Panc1 (cell line): ENCODE data around the gene E2F2. TPM values are rescaled to one million over a fixed set of nuclear protein-coding genes. Genes with fewer than 3 reads are reported as not detected.

Experiments
- ATAC-seq: fragments of 200-7000 bp; cut with Tn5 transposase; 2 replicates; pipeline ENCODE4 v1.9.1; 2020; ENCODE audit warnings: mild to moderate bottlenecking, moderate library complexity
- BruUV-seq: library from RNA; stranded (reverse); fragments of 400-500 nt; replicated peaks from 2 replicates; lab custom pipeline; 2021; lab: Mats Ljungman, UMichigan
- CTCF ChIA-PET: fragments of 300-600 bp; sonication (Branson Sonifier 250); formaldehyde crosslinking; loops from one replicate; lab custom pipeline; 2022; ENCODE audit warnings: antibody characterized with exemption; lab: Charles Lee
- POLR2A ChIA-PET: fragments of 300-600 bp; sonication (Branson Sonifier 250); formaldehyde crosslinking; loops from one replicate; lab custom pipeline; 2022; ENCODE audit warnings: antibody characterized with exemption; lab: Charles Lee
- DNase-seq: peaks from one replicate; pipeline ENCODE4 v3.0.0-alpha.2; 2010; ENCODE audit warnings: low read depth, low spot score
- H3K27ac ChIP-seq: 2 replicates; pipeline ENCODE4 v1.5.1; 2011; ENCODE audit warnings: mild to moderate bottlenecking, low read length, inconsistent platforms
- H3K27me3 ChIP-seq: fragments of 200-500 bp; sonication (Bioruptor generic); 2 replicates; pipeline ENCODE4 v1.6.0; 2014; ENCODE audit warnings: low read length, inconsistent platforms; ENCODE audit not compliant: control insufficient read depth, insufficient read depth
- H3K36me3 ChIP-seq: fragments of 200-500 bp; sonication (Bioruptor generic); 2 replicates; pipeline ENCODE4 v1.5.1; 2014; ENCODE audit warnings: inconsistent platforms, mild to moderate bottlenecking, low read length, moderate library complexity; ENCODE audit not compliant: control insufficient read depth, insufficient read depth
- H3K4me1 ChIP-seq: 2 replicates; pipeline ENCODE4 v1.5.1; 2011; ENCODE audit warnings: inconsistent platforms, mild to moderate bottlenecking, low read length, moderate library complexity; ENCODE audit not compliant: control insufficient read depth, insufficient read depth
- H3K4me3 ChIP-seq, 2 experiments: 2 replicates each; pipeline ENCODE4 v1.5.1; 2011 to 2012; ENCODE audit warnings: low read depth in 2 of 2, low read length in 2 of 2, mild to moderate bottlenecking in 2 of 2, inconsistent platforms in 1 of 2, moderate library complexity in 1 of 2
- H3K9me3 ChIP-seq: fragments of 200-500 bp; sonication (Bioruptor generic); 2 replicates; pipeline ENCODE4 v1.5.1; 2014; ENCODE audit warnings: low read depth, mild to moderate bottlenecking, inconsistent platforms, low read length, moderate library complexity; ENCODE audit not compliant: control insufficient read depth, insufficient read depth
- POLR2AphosphoS5 ChIP-seq: IDR thresholded peaks from 2 replicates; pipeline ENCODE4 v1.6.1; 2012; ENCODE audit warnings: mild to moderate bottlenecking, low read depth, low read length, moderate library complexity
- SIN3A ChIP-seq: IDR thresholded peaks from 2 replicates; pipeline ENCODE4 v1.6.1; 2012; ENCODE audit warnings: low read depth, mild to moderate bottlenecking, low read length, moderate library complexity, borderline replicate concordance; ENCODE audit not compliant: insufficient read depth
- TCF7L2 ChIP-seq: IDR thresholded peaks from 2 replicates; pipeline ENCODE4 v1.6.1; 2011; ENCODE audit warnings: mild to moderate bottlenecking, low read depth, low read length, inconsistent platforms
- in situ Hi-C: cut with HindIII; loops from 2 replicates; pipeline ENCODE4 v1.10.0; 2016; ENCODE audit warnings: low sequenced_read_pairs, low pct_unique_long_range_greater_than_20kb
- intact Hi-C: fragments of 100-400 bp; cut with micrococcal nuclease; formaldehyde crosslinking; loops from one replicate; pipeline ENCODE4 v1.10.0; 2022; ENCODE audit not compliant: unreplicated experiment
- total RNA-seq: library from RNA; stranded (reverse); gene quantifications from one replicate; pipeline ENCODE4 v1.2.1, GENCODE V29; 2021; ENCODE audit not compliant: unreplicated experiment
- TF ChIP-seq, protein P1 (sequence below), 2 experiments: IDR thresholded peaks; 2 replicates each; pipeline ENCODE4 v1.6.1; 2011 to 2012; ENCODE audit warnings: low read depth in 2 of 2, control low read depth in 1 of 2, low read length in 1 of 2, mild to moderate bottlenecking in 1 of 2, moderate library complexity in 1 of 2; ENCODE audit not compliant: insufficient read depth in 1 of 2
- TF ChIP-seq, protein P2 (sequence below): fragments of 450-650 bp; IDR thresholded peaks from 2 replicates; pipeline ENCODE4 v1.5.1; 2017; ENCODE audit warnings: mild to moderate bottlenecking

Gene E2F2
- total RNA-seq, 1 experiment from 2014 or later, result 9.5 TPM

DNA sequence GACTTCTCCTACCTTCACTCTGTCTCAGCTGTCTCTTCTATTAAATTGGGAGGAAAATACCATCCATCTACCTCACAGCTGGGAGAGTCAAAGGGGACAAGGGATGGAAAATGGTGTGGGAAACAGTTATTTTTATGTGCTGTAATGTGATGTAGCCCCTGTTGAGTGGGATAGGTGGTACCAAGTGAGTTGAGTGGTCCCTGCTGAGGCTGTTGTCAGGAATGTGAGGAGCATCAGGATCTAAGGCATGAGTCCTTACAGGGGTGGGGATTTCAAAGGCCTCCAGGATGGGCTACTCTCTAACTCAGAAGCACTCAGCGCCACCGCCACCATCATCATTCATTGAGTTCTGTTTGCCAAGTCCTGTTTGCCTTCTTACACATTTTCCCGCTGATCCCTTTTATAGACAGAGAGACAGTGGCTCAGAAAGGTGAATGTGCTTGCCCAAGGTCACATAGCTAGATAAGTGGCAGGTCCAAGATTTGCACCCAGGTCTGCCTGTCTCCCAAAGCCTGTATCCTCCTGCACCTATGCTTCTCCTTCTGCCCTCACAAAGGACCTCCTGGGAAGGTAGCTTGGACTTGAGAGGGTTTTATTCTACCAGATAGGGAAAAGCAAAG is 32.8 kb upstream of the E2F2 start:
- peak overlapping the region; percentile 88 for H3K27ac ChIP-seq
- ATAC-seq, result no peak
- H3K36me3 ChIP-seq, result peaks cover 2% of the 10 kb centered on the region; the same call in 1 of the 2 replicates
- DNase-seq, result no peak
- ChIA-PET POLR2A (no interaction called here), CTCF (interaction anchor here (0.6 to 1.0 kb wide), 2 partner anchors 61 to 1462 kb away, joined by 3 to 6 read pairs; no protein-coding TSS in a partner anchor)
- H3K27me3 ChIP-seq, result no peaks in the 10 kb centered on the region
- no peak overlapping the region for H3K4me3 ChIP-seq
- peaks cover 57% of the 10 kb centered on the region for H3K4me1 ChIP-seq
- H3K9me3 ChIP-seq, result no peaks in the 10 kb centered on the region
- TF ChIP-seq TCF7L2, result no peak
- TF ChIP-seq, protein P1, sequence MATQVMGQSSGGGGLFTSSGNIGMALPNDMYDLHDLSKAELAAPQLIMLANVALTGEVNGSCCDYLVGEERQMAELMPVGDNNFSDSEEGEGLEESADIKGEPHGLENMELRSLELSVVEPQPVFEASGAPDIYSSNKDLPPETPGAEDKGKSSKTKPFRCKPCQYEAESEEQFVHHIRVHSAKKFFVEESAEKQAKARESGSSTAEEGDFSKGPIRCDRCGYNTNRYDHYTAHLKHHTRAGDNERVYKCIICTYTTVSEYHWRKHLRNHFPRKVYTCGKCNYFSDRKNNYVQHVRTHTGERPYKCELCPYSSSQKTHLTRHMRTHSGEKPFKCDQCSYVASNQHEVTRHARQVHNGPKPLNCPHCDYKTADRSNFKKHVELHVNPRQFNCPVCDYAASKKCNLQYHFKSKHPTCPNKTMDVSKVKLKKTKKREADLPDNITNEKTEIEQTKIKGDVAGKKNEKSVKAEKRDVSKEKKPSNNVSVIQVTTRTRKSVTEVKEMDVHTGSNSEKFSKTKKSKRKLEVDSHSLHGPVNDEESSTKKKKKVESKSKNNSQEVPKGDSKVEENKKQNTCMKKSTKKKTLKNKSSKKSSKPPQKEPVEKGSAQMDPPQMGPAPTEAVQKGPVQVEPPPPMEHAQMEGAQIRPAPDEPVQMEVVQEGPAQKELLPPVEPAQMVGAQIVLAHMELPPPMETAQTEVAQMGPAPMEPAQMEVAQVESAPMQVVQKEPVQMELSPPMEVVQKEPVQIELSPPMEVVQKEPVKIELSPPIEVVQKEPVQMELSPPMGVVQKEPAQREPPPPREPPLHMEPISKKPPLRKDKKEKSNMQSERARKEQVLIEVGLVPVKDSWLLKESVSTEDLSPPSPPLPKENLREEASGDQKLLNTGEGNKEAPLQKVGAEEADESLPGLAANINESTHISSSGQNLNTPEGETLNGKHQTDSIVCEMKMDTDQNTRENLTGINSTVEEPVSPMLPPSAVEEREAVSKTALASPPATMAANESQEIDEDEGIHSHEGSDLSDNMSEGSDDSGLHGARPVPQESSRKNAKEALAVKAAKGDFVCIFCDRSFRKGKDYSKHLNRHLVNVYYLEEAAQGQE (IDR thresholded peaks at IDR 0.05; ENCODE audit: insufficient read depth in 1 of 2, low read depth in 2 of 2, low read length in 1 of 2), result no peak
- TF ChIP-seq, protein P2, sequence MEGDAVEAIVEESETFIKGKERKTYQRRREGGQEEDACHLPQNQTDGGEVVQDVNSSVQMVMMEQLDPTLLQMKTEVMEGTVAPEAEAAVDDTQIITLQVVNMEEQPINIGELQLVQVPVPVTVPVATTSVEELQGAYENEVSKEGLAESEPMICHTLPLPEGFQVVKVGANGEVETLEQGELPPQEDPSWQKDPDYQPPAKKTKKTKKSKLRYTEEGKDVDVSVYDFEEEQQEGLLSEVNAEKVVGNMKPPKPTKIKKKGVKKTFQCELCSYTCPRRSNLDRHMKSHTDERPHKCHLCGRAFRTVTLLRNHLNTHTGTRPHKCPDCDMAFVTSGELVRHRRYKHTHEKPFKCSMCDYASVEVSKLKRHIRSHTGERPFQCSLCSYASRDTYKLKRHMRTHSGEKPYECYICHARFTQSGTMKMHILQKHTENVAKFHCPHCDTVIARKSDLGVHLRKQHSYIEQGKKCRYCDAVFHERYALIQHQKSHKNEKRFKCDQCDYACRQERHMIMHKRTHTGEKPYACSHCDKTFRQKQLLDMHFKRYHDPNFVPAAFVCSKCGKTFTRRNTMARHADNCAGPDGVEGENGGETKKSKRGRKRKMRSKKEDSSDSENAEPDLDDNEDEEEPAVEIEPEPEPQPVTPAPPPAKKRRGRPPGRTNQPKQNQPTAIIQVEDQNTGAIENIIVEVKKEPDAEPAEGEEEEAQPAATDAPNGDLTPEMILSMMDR, result no peak
- no peak for TF ChIP-seq SIN3A
- no peak for TF ChIP-seq POLR2AphosphoS5
- intact Hi-C loops (no loop called here), in situ Hi-C loops (no loop called here)
- no TSS peak for BruUV-seq

DNA sequence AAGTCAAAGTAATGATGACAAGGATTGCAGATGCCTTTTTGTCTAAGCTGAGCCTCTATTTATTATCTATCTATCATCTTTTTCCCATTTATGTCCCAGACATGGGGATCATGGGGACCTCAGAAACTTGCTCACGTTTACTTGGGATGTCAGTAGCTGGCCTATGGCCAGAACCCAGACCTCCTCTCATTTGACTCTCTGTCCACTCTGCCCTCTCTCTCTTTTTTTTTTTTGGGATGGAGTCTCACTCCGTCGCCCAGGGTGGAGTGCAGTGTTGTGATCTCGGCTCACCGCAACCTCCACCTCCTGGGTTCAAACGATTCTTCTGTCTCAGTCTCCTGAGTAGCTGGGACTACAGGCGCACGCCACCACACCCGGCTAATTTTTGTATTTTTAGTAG is 32.0 kb upstream of the E2F2 start:
- Histone ChIP-seq H3K9me3 (no peaks in the 10 kb centered on the region), H3K36me3 (peaks cover 6% of the 10 kb centered on the region; the same call in 1 of the 2 replicates), H3K27me3 (no peaks in the 10 kb centered on the region), H3K27ac (peak overlapping the region; percentile 88), H3K4me3 (no peak overlapping the region), H3K4me1 (peaks cover 53% of the 10 kb centered on the region)
- CTCF ChIA-PET, result interaction anchor here (2.0 kb wide), 1 partner anchor 72 kb away, joined by 10 read pairs; no protein-coding TSS in a partner anchor
- in situ Hi-C loops, result no loop called here
- ATAC-seq (no peak), DNase-seq (no peak)
- TF ChIP-seq TCF7L2 (no peak), POLR2AphosphoS5 (no peak), SIN3A (no peak)
- TF ChIP-seq, protein P1 (IDR thresholded peaks at IDR 0.05; ENCODE audit: insufficient read depth in 1 of 2, low read depth in 2 of 2, low read length in 1 of 2), result no peak
- TF ChIP-seq, protein P2, result no peak
- intact Hi-C loops, result no loop called here
- POLR2A ChIA-PET, result interaction anchor here (0.7 kb wide), 1 partner anchor 9 kb away, joined by 6 read pairs; no protein-coding TSS in a partner anchor
- BruUV-seq, result no TSS peak
